ENCODE measurements around the gene CELSR3.

CELSR3 gene

DNA sequence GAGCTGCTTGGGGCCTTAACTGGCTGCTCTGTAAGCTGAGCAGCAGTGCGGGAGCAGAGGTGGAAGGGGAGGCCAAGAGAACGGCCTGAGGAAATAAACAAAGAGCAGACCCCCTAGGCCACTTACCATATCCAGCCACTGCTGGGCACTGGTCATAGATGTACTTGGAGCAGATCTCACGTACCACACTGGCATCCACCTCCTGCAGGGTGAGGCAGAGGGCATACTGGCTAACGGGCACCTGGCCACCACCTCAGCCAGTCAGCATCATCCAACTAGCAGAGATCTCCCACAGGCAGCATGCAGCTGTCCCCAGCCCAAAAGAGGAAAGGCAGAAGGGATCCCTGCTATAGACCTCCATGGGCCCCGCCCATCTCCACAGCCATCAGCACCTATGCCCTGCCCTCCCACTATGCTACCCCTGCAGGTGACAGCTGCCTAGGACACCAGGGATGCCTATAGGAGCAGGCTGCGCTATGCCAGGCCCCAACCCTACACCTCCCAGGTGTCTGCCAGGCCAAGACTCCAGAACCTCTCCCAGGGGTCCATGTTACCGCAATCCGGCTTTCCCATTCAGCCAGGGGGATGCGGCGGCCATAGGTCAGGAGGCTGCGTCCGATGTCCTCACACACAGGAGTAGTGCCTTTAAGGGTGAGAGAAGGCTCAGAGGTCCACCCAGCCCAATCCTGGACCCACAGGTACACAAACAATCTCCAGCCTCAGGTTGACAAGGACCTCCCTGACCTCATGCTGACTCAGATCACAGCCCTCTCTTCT, 63.0 kb downstream of the CELSR3 start:
- no peak for DNase-seq (ENCODE audit: low read depth)

DNA sequence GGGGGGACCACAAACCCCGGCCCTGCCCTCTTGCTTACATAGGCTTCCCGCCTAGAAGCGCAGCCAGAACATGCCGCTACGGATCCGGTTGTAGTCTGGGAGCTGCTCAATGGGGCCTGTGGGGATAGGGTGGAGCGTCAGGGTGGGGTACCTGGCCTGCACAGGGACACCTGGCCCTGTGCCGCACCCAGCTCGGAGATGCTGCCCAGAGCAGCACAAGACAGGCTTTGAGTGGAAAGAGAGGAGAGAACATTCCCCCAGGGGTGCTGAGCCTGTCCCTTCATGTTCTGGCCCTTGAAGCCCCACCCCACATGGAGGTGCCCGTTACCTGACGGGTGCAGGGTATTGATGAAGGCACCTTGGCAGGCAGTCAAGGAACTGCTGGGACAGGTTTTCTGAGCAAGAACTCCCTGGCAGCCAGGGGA, 63.6 kb downstream of the CELSR3 start:
- peak; percentile 5 for DNase-seq (ENCODE audit: low read depth)

DNA sequence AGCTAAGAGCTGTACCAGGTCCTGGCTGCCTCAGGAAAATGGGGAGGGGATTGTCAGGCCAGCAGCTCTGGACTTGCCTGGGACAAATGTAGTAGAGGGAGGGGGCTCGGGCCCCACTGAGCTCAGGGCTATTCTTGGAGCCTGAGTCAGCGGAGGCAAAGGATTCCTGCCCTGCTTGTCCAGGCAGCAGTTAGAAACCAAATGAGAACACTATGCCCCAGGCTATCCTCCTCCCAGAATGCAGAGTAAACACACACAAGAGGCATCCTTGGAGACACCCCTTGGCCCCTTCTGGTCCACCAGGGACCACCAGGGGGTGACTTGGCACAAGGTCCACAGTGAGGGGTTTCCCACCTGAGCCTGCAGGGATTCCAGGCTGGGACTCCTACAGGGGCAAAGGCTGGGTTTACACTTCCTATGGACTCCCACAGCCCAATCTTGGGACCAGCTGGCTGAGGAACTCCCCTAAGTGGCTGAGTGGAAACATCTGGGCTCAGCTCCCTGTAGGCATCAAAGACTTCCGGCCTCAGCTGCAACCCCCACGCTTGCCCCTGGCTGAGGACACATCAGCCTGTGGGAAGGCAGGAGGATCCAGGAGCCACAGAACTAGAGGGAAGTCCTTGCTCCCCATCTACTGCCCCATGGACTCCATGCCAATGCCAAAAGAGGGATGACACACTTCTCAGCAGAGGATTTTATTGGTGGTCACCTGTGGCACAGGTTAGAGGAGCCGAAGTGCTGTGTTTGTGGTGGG, 64.2 kb downstream of the CELSR3 start:
- DNase-seq (ENCODE audit: low read depth), result peak; percentile 98

DNA sequence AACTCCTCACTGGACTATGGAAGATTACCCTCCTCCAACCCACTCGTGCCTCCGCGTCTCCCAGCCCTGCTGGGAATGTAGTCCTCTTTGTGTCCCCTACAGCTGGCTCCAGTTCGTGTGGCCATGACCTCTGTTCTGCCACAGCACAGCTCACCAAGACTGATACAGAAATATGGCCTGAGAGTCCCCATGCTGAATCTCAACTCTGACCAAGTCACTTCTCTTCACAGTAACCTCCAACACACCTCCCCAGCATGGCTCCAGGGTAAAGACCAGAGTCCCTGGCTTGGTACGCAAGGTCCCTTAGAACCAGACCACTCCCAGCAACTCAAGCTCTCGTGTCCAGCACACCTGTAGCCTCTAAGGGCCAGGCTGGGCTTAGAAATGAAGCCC, 65.3 kb downstream of the CELSR3 start:
- peak; percentile 5 for DNase-seq (ENCODE audit: low read depth)

DNA sequence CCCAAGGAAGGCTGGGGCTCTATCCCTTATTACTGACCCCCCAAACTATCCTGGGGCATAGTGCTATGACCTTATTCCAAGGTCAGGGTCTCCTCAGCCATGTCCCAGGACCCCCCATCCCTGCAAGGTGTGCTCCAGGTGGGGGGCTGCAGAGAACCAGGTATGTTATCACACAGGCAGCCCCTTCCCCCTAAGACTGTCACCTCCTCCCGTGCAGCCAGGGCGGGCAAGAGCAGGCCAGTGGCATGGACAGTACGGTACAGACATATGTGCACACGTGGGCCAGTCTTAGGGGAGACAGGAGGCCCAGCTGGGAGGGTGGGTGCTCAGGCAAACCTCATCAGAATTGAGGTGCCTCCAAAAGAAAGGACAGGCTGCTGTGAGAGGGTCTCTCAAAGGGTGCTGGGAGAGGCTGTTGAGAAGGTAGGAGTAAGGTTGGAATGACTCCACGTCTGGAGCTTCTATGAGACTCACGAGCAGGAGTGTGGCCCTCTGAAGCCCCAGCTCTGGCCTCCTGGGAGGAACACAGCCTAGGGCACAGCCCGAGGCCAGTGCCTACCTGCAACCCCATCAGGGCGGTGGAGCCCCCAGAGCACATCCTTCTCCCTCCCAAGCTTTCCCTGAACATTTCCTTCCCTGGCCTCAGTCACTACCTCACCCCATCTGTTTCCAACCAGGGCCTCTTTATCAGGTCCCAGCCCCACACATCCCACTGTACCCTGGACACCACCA, 65.8 kb downstream of the CELSR3 start:
- no peak for DNase-seq (ENCODE audit: low read depth)

DNA sequence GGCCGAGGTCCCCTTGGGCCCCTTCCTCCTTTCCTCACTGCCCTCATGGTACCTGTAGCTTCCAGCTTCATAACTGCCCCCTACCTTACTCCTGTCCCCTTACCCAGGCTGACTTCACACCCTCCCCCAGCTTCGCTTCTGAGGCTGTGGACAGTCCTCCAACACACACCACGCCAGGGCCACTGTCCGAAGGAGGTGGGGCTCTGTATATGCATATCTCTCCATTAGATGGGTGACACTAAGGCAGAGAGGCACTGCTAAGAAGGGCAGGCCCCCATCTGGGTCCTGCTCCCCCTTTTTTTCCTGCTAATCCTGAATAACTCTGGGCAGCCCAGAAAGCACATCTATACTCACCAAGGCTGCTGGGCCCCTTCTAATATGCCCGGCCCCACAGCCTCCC, 66.5 kb downstream of the CELSR3 start:
- DNase-seq (ENCODE audit: low read depth), result no peak

DNA sequence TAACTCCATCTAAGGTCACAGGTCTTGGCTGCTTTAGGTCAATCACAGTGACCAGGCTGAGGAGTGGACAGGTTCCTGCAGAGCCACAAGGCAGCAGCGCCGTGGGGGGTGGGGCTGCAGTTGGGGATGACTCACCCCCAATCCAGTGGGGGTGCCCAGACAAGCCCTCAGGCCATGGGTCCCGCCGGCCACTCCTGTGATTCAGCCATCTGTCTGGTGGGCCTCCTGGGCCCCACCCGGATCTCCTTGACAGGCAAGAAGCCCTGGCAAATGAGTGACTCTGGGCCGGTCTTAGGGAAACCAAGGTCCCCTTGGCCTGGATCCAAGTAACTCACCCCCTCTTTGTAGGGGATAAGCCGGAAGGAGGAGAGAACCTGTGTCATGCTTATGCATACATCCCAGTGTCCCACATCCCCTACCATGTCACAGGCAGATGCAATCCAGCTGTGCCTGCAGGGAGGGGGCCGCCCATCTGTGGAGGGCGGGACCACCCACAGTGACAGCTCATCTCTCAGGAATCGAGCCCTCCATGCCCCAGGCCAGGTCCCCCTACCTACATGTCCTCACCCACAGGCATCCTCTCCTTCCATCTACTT, 67.1 kb downstream of the CELSR3 start:
- DNase-seq (ENCODE audit: low read depth), result peak; percentile 96

DNA sequence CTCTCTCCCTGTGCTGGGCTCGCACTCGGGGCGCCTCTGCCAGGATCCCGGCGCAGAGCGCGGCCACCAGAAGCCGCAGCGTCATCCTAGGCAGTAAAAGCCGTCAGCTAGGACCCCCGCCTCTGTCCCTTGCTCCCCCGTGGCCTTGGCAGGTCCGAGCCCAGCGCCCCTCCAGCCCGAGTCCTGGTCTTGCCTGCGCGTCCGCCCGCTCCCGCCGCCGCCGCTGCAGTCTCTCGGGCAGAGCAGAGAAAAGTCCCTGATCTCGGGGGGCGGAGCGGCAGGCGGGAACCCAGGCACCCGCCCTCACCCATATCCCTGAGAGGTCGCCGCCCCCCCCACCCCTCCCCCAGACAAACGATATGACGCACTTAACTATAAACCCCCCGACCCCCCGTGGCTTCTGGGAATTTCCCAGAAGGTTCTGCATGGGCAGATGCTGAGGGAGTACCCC, 67.6 kb downstream of the CELSR3 start, which contains the start of gene COL7A1:
TSS of gene COL7A1 (minus strand) at position 255 of the 451 bp plus-strand sequence. CDS start at position 85, 170 bp downstream.
- DNase-seq (ENCODE audit: low read depth), result no peak

DNA sequence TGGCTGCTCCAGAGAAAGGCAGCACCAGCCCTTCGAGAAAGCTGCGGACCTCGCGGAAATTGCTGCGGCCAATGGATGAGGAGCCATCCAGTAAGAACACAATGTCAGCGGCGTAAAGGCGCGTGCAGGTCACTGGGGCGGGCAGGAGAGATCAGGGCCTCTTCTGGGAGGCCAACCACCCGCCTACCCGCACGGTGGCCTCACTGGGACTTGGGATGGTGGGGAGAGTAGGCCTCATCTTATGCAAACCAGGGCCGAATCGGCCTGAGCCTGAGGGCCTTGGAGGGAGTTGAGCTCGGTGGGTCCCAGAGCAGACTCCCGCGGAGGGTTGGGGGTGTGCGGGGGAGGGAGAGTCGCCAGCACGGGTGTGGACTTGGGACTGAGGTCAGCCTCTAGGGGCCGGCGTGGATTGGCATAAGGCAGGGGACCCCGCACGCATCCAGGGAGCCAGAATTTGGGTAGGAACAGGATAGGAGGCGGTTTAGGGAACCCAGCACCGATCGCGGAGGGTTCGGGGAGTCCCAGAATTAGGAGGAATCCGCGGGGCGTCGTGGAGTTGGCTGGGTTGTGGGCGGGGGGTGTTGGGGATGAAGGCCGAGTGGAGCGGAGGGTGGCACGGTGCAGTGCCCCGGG, 68.2 kb downstream of the CELSR3 start:
- peak; percentile 77 for DNase-seq (ENCODE audit: low read depth)

DNA sequence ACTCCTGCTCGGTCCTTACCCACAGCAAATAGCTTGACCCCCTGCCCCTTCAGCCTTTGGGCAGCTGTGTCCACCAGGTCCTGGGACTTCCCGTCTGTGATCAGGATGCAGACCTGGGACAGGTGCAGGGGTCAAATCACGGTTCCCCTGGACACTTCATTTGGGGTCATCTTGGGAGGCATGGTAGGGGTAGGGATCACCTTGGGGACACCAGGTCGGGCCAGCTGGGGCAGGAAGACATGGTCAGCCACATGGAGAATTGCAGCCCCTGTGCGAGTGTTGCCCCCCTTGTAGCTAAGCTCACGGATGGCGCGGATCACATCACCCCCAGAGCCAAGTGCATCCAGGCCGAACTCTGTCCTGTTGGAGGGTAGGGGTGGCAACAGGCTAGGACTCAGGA, 69.3 kb downstream of the CELSR3 start:
- DNase-seq (ENCODE audit: low read depth), result no peak

DNA sequence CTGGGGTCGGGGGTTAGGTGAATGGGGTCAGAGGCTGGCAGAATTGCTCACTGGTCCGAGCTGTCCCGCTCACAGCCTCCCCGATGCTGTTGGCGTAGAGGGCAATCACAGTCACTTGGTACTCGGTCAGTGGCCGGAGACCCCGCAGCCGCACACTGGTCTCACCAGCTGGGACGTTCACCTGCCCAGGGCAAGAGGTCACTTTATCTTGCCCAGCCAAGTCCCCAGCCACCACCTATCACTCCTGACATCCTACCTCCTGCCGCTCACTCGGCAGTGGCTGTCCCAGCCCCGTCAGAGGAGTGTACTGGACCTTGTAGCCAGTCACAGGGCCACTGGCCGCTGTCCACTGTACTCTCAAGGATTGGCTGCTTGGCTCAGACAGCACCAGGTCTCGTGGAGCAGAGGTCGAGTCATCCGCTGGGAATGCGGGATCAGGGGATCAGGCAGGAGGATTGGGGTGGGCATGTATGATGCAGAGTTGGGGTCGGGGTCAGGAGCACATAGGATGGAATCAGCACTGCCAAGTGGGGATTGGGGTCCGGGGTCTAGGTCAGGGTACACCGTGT, 70.1 kb downstream of the CELSR3 start:
- DNase-seq (ENCODE audit: low read depth), result peak; percentile 42

DNA sequence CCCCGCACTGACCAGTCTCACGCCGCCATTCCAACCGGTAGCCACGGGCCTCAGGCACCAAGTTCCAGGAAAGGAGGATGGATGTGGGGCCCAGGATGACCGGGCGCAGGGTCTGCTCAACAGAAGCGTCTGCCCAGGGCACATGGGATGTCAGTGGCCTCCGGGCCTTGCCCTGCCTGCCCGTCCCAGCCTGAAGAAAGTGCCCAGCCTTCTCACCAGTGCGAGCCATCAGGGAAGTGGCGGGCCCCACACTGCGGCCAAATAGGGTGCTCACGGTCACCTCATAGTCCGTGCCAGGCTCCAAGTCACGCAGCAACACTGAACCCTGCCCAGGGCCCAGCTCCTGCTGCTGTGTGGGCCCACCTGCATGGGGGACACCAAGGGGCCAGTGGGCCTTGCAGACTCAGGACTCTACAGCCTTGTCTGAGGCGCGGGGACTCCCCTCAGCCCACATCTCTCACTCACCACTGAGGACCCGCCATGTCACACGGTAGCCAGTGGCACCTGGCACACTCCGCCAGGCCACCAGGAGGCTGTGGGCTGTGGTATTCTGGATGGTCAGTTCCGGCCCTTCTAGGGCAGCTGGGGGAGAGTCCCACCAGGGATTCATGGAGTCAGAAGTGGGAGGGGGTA, 70.7 kb downstream of the CELSR3 start:
- no peak for DNase-seq (ENCODE audit: low read depth)

DNA sequence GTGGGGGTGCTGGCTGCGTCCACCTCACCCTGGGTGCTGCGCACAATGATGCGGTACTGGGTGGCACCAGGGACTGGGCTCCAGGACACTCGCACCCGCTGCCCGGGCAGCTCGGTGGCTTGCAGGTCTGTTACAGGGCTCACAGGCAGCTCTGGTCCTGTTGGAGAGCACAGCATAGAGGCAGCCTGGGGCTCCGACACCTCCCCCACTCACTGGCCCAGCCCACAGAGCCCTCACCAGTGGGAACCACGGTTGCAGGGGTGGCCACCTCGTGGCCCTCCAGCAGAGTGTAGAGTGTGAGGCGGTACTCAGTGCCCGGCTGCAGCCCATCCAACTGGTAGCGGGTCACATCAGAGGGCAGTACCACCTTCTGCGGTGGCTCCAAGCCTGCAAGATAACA, 71.2 kb downstream of the CELSR3 start:
- no peak for DNase-seq (ENCODE audit: low read depth)

DNA sequence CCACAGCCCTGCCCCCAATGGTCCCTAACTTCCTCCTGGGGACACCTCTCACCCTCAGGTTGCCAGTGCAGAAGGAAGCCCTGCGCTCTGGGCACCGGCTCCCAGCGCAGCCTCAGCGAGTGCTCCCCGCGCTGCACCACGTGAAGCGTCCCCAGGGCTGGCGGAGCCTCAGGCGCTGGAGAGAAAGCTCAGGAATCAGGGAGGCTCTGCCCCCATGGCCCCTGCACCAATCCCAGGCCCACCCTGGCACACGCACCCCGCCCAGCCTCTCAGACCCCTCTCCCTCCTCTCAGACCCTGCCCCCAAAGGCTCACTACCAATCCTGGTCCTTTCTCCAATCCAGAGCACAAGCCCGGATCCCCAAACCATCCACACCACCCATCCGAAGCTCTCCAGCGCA, 74.5 kb downstream of the CELSR3 start:
- no peak for DNase-seq (ENCODE audit: low read depth)

DNA sequence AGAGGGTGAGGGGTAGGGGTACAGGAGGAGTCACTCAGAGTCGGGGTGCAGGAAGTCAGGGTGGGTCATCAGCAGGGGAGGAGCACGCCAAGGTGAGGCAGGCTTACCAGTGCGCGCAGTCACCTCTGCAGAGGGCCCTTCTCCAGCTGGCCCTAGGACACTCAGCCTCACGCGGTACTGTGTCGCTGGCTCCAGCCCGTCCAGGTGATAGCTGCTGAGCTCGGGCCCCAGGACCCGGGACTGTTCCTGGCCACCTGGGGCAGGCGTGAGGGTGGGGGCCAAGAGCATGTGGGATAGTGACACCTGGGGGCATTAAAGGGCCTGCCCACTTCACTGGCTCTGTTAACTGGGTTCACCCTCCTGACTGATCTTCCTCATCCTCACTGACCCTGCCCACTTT, 75.0 kb downstream of the CELSR3 start:
- no peak for DNase-seq (ENCODE audit: low read depth)

Measured in EH (cell line).